ENCODE data around the gene OR52A5. TPM values are rescaled to one million over a fixed set of nuclear protein-coding genes. Genes with fewer than 3 reads are reported as not detected.

The OR52A5 gene
- total RNA-seq, 6 donors from 2014 or later: not detected

DNA sequence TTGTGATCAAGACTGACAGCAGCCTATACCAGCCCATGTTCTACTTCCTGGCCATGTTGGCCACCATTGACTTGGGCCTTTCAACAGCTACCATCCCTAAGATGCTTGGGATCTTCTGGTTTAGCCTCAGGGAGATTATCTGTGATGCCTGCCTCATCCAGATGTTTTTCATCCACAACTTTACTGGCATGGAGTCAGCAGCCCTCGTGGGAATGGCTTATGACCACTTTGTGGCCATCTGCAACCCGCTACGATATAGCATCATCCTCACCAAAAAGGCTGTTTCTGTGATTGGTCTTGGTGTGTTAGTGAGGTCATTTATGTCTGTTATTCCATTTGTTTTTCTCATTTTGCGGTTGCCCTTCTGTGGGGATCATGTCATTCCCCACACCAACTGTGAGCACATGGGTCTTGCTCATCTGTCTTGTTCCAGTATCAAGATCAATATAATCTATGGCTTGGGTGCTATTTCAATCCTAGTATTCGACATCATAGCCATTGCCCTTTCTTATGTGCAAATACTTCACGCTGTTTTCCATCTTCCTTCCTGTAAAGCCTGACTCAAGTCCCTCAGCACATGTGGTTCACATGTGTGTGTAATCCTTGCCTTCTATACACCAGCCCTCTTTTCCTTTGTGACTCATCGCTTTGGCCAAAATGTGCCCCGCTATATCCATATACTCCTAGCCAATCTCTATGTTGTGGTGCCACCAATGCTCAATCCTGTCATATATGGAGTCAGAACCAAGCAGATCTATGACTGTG is 45.2 kb downstream of the OR52A5 start:
- Histone ChIP-seq H3K27me3 (no peaks in the 10 kb centered on the region), H3K4me3 (no peak overlapping the region), H3K9me3 (no peaks in the 10 kb centered on the region), H3K27ac (no peak overlapping the region), H3K36me3 (no peaks in the 10 kb centered on the region), H3K4me1 (no peaks in the 10 kb centered on the region)
- no peak for ATAC-seq (ENCODE audit: low FRiP score in 2 of 2)
- TF ChIP-seq EP300 (IDR thresholded peaks at IDR 0.05) (no peak), POLR2AphosphoS5 (IDR thresholded peaks at IDR 0.05) (no peak), POLR2A (IDR thresholded peaks at IDR 0.05) (no peak)
- TF ChIP-seq, protein P1, sequence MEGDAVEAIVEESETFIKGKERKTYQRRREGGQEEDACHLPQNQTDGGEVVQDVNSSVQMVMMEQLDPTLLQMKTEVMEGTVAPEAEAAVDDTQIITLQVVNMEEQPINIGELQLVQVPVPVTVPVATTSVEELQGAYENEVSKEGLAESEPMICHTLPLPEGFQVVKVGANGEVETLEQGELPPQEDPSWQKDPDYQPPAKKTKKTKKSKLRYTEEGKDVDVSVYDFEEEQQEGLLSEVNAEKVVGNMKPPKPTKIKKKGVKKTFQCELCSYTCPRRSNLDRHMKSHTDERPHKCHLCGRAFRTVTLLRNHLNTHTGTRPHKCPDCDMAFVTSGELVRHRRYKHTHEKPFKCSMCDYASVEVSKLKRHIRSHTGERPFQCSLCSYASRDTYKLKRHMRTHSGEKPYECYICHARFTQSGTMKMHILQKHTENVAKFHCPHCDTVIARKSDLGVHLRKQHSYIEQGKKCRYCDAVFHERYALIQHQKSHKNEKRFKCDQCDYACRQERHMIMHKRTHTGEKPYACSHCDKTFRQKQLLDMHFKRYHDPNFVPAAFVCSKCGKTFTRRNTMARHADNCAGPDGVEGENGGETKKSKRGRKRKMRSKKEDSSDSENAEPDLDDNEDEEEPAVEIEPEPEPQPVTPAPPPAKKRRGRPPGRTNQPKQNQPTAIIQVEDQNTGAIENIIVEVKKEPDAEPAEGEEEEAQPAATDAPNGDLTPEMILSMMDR (IDR thresholded peaks at IDR 0.05): no peak
- DNase-seq: no peak
- 83% methylated on average over 8 of the region's 8 CpGs for WGBS, 2 donors

DNA sequence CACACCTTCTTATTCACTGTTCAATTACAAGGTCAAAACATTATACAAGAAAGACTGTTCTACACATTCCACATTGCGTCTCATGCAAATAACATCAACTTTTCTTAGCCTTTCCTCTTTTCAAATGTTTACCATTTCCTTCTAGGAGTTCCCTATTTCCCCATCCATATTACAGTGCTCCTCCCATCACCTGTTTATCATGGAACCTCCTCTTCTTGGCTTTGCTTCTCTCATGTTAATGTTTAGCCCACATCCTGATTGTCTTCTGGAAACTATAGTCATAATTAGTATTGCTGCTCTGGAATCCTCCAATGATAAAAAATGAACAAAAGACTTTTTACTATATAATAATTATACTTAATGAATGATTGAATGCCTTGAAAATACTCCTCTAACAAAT is 47.5 kb downstream of the OR52A5 start:
- H3K36me3 ChIP-seq: no peaks in the 10 kb centered on the region
- no peak for DNase-seq
- no peak for ATAC-seq (ENCODE audit: low FRiP score in 2 of 2)
- no peak for TF ChIP-seq POLR2A (IDR thresholded peaks at IDR 0.05)
- no peak for TF ChIP-seq POLR2AphosphoS5 (IDR thresholded peaks at IDR 0.05)
- TF ChIP-seq, protein P1 (IDR thresholded peaks at IDR 0.05): no peak
- no peak for TF ChIP-seq EP300 (IDR thresholded peaks at IDR 0.05)
- H3K4me1 ChIP-seq: no peaks in the 10 kb centered on the region
- H3K9me3 ChIP-seq: no peaks in the 10 kb centered on the region
- H3K27ac ChIP-seq: no peak overlapping the region
- H3K4me3 ChIP-seq: no peak overlapping the region
- WGBS, 2 donors: 83 to 94% methylated on average over 1 of the region's 1 CpG
- no peaks in the 10 kb centered on the region for H3K27me3 ChIP-seq

GRCh38 chr11:5088556-5088955 is 49.6 kb downstream of the OR52A5 start:
- Histone ChIP-seq H3K4me1 (no peaks in the 10 kb centered on the region), H3K27ac (no peak overlapping the region), H3K9me3 (no peaks in the 10 kb centered on the region), H3K36me3 (no peaks in the 10 kb centered on the region), H3K4me3 (no peak overlapping the region), H3K27me3 (no peaks in the 10 kb centered on the region)
- TF ChIP-seq POLR2AphosphoS5 (IDR thresholded peaks at IDR 0.05): no peak
- TF ChIP-seq EP300 (IDR thresholded peaks at IDR 0.05): no peak
- TF ChIP-seq, protein P1 (IDR thresholded peaks at IDR 0.05): no peak
- TF ChIP-seq POLR2A (IDR thresholded peaks at IDR 0.05): no peak
- DNase-seq (no peak), ATAC-seq (ENCODE audit: low FRiP score in 2 of 2) (no peak)

GRCh38 chr11:5083602-5084001 is 54.6 kb downstream of the OR52A5 start:
- Histone ChIP-seq H3K4me3 (no peak overlapping the region), H3K36me3 (no peaks in the 10 kb centered on the region), H3K27me3 (no peaks in the 10 kb centered on the region), H3K4me1 (no peaks in the 10 kb centered on the region), H3K9me3 (no peaks in the 10 kb centered on the region), H3K27ac (no peak overlapping the region)
- DNase-seq: no peak
- ATAC-seq (ENCODE audit: low FRiP score in 2 of 2): no peak
- TF ChIP-seq POLR2A (IDR thresholded peaks at IDR 0.05): no peak
- no peak for TF ChIP-seq POLR2AphosphoS5 (IDR thresholded peaks at IDR 0.05)
- TF ChIP-seq EP300 (IDR thresholded peaks at IDR 0.05): no peak
- TF ChIP-seq, protein P1 (IDR thresholded peaks at IDR 0.05): no peak

DNA sequence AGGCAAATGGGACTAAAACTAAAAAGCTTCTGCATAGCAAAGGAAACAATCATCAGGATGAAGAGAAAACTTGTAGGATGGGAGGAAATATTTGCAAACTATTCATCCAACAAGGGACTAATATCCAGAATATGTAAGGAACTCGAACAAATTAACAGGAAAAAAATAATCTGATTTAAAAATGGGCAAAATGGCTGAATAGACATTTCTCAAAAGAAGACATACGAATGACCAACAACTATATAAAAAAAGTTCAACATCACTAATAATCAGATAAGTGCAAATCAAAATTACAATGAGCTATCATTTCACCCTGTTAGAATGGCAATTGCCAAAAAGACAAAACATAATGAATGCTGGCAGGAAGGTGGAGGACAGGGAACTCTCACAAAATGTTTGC is 56.8 kb downstream of the OR52A5 start:
- H3K9me3 ChIP-seq: no peaks in the 10 kb centered on the region
- H3K36me3 ChIP-seq: no peaks in the 10 kb centered on the region
- no peak for DNase-seq
- H3K27me3 ChIP-seq: no peaks in the 10 kb centered on the region
- no peak overlapping the region for H3K27ac ChIP-seq
- 69 to 72% methylated on average over 2 of the region's 2 CpGs for WGBS, 2 donors
- no peak overlapping the region for H3K4me3 ChIP-seq
- no peak for ATAC-seq (ENCODE audit: low FRiP score in 2 of 2)
- TF ChIP-seq POLR2A (IDR thresholded peaks at IDR 0.05) (no peak), EP300 (IDR thresholded peaks at IDR 0.05) (no peak), POLR2AphosphoS5 (IDR thresholded peaks at IDR 0.05) (no peak)
- TF ChIP-seq, protein P1 (IDR thresholded peaks at IDR 0.05): no peak
- no peaks in the 10 kb centered on the region for H3K4me1 ChIP-seq
